CD4-positive, alpha-beta T cell (primary cell): Measurements from ENCODE around the gene PCDH9. TPM values are rescaled to one million over a fixed set of nuclear protein-coding genes. Genes with fewer than 3 reads are reported as not detected.

Experiments
- ATAC-seq: fragments of 200-7000 bp; cut with Tn5 transposase; one replicate; pipeline ENCODE4 v1.10.0; 2022; ENCODE audit warnings: mild to moderate bottlenecking; ENCODE audit not compliant: poor library complexity
- CTCF ChIA-PET: fragments of 350-600 bp; sonication (Branson Sonifier 250); formaldehyde crosslinking; loops from one replicate; lab custom pipeline; 2021; ENCODE audit warnings: antibody characterized with exemption, inconsistent platforms; lab: Charles Lee
- POLR2A ChIA-PET: fragments of 350-600 bp; sonication (Branson Sonifier 250); formaldehyde crosslinking; loops from one replicate; lab custom pipeline; 2021; ENCODE audit warnings: antibody characterized with exemption, inconsistent platforms; lab: Charles Lee
- DNase-seq, 14 experiments: peaks; one replicate each; pipeline ENCODE4 v3.0.0-alpha.2; 2013 to 2020; ENCODE audit warnings: mixed read lengths in 2 of 14
- H3K27ac ChIP-seq, 2 donors: one replicate each; pipeline versions ENCODE4 v1.5.1 to v1.7.0; 2013; ENCODE audit warnings: low read length in 2 of 2, low read depth in 1 of 2, mild to moderate bottlenecking in 1 of 2
- H3K27me3 ChIP-seq, 2 experiments: 1 replicate in 1 of 2; 2 replicates in 1 of 2; pipeline versions ENCODE4 v1.6.1 to v1.7.0; 2013; ENCODE audit warnings: low read length in 2 of 2, control low read depth in 1 of 2, mild to moderate bottlenecking in 1 of 2, moderate library complexity in 1 of 2; ENCODE audit not compliant: insufficient read depth in 2 of 2, control insufficient read depth in 1 of 2
- H3K36me3 ChIP-seq: one replicate; pipeline ENCODE4 v1.6.1; 2013; ENCODE audit warnings: low read length, control low read depth; ENCODE audit not compliant: insufficient read depth
- H3K4me1 ChIP-seq: one replicate; pipeline ENCODE4 v1.6.1; 2013; ENCODE audit warnings: low read length, control low read depth; ENCODE audit not compliant: insufficient read depth
- H3K4me3 ChIP-seq: one replicate; pipeline ENCODE4 v1.5.1; 2013; ENCODE audit warnings: mild to moderate bottlenecking, low read length, moderate library complexity
- H3K9me3 ChIP-seq, 2 experiments: 1 replicate in 1 of 2; 2 replicates in 1 of 2; pipeline versions ENCODE4 v1.6.1 to v1.7.0; 2013; ENCODE audit warnings: low read length in 2 of 2, mild to moderate bottlenecking in 2 of 2, control low read depth in 1 of 2, moderate library complexity in 1 of 2; ENCODE audit not compliant: control insufficient read depth in 1 of 2, insufficient read depth in 1 of 2
- H3K27ac Mint-ChIP-seq: one replicate; pipeline ENCODE4 v1.8.0; 2020; ENCODE audit warnings: mixed read lengths
- H3K27me3 Mint-ChIP-seq: one replicate; pipeline ENCODE4 v1.8.0; 2021; ENCODE audit warnings: mixed read lengths
- H3K36me3 Mint-ChIP-seq: one replicate; pipeline ENCODE4 v1.8.0; 2021; ENCODE audit warnings: low read depth, mixed read lengths
- H3K4me1 Mint-ChIP-seq: one replicate; pipeline ENCODE4 v1.8.0; 2021; ENCODE audit warnings: low read depth, mixed read lengths
- H3K4me3 Mint-ChIP-seq: one replicate; pipeline ENCODE4 v1.8.0; 2020; ENCODE audit warnings: mild to moderate bottlenecking, mixed read lengths
- H3K9me3 Mint-ChIP-seq: one replicate; pipeline ENCODE4 v1.8.0; 2020; ENCODE audit warnings: mixed read lengths
- intact Hi-C, 2 experiments: fragments of 100-400 bp; cut with DNase I in 1 of 2; cut with micrococcal nuclease in 1 of 2; formaldehyde crosslinking; loops; one replicate each; pipeline versions ENCODE4 v1.15.1 to v1.9.0; 2023 to 2025; cut with DNase I, micrococcal nuclease
- total RNA-seq, 174 experiments: library from RNA in 2 of 174; stranded (reverse) in 2 of 174; gene quantifications; one replicate each; pipeline ENCODE4 v1.2.3 and lab custom pipeline; 2021 to 2026
- TF ChIP-seq, protein P1 (sequence below): fragments of 200-600 bp; IDR thresholded peaks from one replicate; pipeline ENCODE4 v1.8.0; 2022; ENCODE audit warnings: antibody characterized with exemption, mild to moderate bottlenecking

Gene PCDH9
- total RNA-seq, 2 experiments from 2014 or later: 0.08 to 0.19 TPM

DNA sequence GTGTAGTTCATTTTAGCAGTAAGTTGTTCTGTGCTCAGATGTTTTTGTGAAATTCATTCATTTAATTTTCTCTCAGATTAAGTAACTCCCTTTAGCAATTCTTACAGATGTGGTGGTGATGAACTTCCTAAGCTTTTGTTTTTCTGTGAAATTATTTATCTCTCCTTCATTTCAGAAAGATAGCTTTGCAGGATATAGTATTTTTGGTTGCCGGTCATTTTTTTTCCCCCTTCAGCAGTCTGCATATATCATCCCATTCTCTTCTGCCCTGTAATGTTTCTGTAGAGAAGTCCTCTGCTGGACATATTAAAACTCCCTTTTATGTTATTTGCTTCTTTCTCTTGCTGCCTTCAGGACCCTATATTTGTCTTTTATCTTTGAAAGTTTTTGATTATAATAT lies 470.2 kb downstream of the PCDH9 start:
- peaks cover 11% of the 10 kb centered on the region for H3K9me3 Mint-ChIP-seq
- H3K27me3 Mint-ChIP-seq: no peaks in the 10 kb centered on the region
- DNase-seq (no peak), ATAC-seq (no peak)
- ChIA-PET CTCF (no interaction called here), POLR2A (no interaction called here)
- H3K27ac Mint-ChIP-seq: no peak overlapping the region
- TF ChIP-seq, protein P1, sequence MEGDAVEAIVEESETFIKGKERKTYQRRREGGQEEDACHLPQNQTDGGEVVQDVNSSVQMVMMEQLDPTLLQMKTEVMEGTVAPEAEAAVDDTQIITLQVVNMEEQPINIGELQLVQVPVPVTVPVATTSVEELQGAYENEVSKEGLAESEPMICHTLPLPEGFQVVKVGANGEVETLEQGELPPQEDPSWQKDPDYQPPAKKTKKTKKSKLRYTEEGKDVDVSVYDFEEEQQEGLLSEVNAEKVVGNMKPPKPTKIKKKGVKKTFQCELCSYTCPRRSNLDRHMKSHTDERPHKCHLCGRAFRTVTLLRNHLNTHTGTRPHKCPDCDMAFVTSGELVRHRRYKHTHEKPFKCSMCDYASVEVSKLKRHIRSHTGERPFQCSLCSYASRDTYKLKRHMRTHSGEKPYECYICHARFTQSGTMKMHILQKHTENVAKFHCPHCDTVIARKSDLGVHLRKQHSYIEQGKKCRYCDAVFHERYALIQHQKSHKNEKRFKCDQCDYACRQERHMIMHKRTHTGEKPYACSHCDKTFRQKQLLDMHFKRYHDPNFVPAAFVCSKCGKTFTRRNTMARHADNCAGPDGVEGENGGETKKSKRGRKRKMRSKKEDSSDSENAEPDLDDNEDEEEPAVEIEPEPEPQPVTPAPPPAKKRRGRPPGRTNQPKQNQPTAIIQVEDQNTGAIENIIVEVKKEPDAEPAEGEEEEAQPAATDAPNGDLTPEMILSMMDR: no peak
- peaks cover 0 to 22% of the 10 kb centered on the region in 2 experiments for H3K9me3 ChIP-seq
- no peak overlapping the region for H3K27ac ChIP-seq
- no peak overlapping the region for H3K4me3 ChIP-seq
- no peaks in the 10 kb centered on the region for H3K4me1 Mint-ChIP-seq
- H3K36me3 Mint-ChIP-seq: peaks cover 5% of the 10 kb centered on the region
- H3K4me1 ChIP-seq: no peaks in the 10 kb centered on the region
- no peaks in the 10 kb centered on the region for H3K27me3 ChIP-seq
- intact Hi-C loops: no loop called here
- no peak overlapping the region for H3K4me3 Mint-ChIP-seq
- no peaks in the 10 kb centered on the region for H3K36me3 ChIP-seq

DNA sequence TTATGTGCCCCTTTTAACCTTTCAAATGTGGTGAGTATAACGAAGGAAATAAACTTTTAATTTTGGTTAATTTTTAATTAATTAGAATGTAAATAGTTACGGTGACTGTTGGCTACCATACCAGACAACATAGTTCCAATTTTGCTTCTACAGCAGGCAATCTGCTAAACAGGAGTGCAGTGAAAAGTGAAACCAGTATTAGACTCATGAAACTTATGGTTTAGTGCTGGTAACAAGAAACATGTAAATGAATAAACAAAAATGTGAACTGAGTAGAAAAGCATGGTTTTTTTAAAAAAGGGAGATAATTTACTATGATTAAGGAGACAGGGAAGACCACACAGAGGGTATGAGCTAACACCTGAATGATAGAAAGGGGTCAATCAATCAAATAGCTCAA lies 478.4 kb downstream of the PCDH9 start:
- H3K4me3 ChIP-seq: no peak overlapping the region
- TF ChIP-seq, protein P1: no peak
- DNase-seq (no peak), ATAC-seq (no peak)
- H3K27me3 ChIP-seq: no peaks in the 10 kb centered on the region
- no peaks in the 10 kb centered on the region for H3K4me1 Mint-ChIP-seq
- CTCF ChIA-PET: no interaction called here
- peaks cover 2% of the 10 kb centered on the region for H3K9me3 Mint-ChIP-seq
- H3K9me3 ChIP-seq: peaks cover 0 to 8% of the 10 kb centered on the region in 2 experiments
- intact Hi-C loops: no loop called here
- H3K27me3 Mint-ChIP-seq: no peaks in the 10 kb centered on the region
- no peak overlapping the region for H3K4me3 Mint-ChIP-seq
- POLR2A ChIA-PET: no interaction called here
- no peak overlapping the region for H3K27ac ChIP-seq
- H3K4me1 ChIP-seq: no peaks in the 10 kb centered on the region
- H3K27ac Mint-ChIP-seq: no peak overlapping the region
- H3K36me3 ChIP-seq: no peaks in the 10 kb centered on the region
- H3K36me3 Mint-ChIP-seq: no peaks in the 10 kb centered on the region

DNA sequence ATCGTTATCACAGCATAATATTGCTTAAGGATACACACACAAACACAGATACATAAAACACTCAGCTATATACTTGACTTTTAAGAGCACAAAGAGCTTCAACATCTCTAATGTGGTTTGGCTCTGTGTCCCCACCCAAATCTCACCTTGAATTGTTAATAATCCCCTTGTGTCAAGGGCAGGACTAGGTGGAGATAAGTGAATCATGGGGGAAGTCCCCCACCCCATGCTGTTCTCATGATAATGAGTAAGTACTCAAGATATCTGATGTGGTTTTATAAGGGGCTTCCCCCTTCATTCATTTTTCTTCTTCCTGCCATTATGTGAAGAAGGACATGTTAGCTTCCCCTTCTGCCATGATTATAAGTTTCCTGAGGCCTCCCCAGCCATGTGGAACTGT lies 481.4 kb downstream of the PCDH9 start:
- no peaks in the 10 kb centered on the region for H3K36me3 Mint-ChIP-seq
- DNase-seq (no peak), ATAC-seq (no peak)
- peaks cover 5% of the 10 kb centered on the region for H3K9me3 Mint-ChIP-seq
- ChIA-PET POLR2A (no interaction called here), CTCF (no interaction called here)
- no peak overlapping the region for H3K27ac Mint-ChIP-seq
- no peaks in the 10 kb centered on the region for H3K27me3 Mint-ChIP-seq
- Histone ChIP-seq H3K4me1 (no peaks in the 10 kb centered on the region), H3K27ac (no peak overlapping the region), H3K9me3 (peaks cover 0 to 8% of the 10 kb centered on the region in 2 experiments), H3K27me3 (no peaks in the 10 kb centered on the region), H3K36me3 (no peaks in the 10 kb centered on the region), H3K4me3 (no peak overlapping the region)
- no peak overlapping the region for H3K4me3 Mint-ChIP-seq
- H3K4me1 Mint-ChIP-seq: no peaks in the 10 kb centered on the region
- TF ChIP-seq, protein P1: no peak
- intact Hi-C loops: no loop called here
